ENCODE results near the gene RGS7. TPM values are rescaled to one million over a fixed set of nuclear protein-coding genes. Genes with fewer than 3 reads are reported as not detected.

Gene RGS7
- total RNA-seq, 1 donor from 2014 or later, result 1.9 TPM

GRCh38 chr1:240927821-240928220 is 429.2 kb downstream of the RGS7 start:
- H3K27ac Mint-ChIP-seq, result no peak overlapping the region

GRCh38 chr1:240925273-240925672 is 431.7 kb downstream of the RGS7 start:
- no peak overlapping the region for H3K4me3 Mint-ChIP-seq
- H3K27me3 Mint-ChIP-seq (ENCODE audit: low read depth), result no peaks in the 10 kb centered on the region
- TF ChIP-seq CTCF (IDR thresholded peaks at IDR 0.05; ENCODE audit: unreplicated experiment), result no peak
- H3K27ac Mint-ChIP-seq, result no peak overlapping the region
- no peaks in the 10 kb centered on the region for H3K4me1 Mint-ChIP-seq
- H3K9me3 Mint-ChIP-seq, result peaks cover 19% of the 10 kb centered on the region
- H3K36me3 Mint-ChIP-seq, result no peaks in the 10 kb centered on the region
- no peak for DNase-seq (ENCODE audit: low spot score in 2 of 2, unreplicated experiment in 2 of 2)

More at GRCh38 chr1:240927821-240928220, 429.2 kb downstream of the RGS7 start:
- Mint-ChIP-seq H3K4me3 (no peak overlapping the region), H3K36me3 (no peaks in the 10 kb centered on the region), H3K4me1 (no peaks in the 10 kb centered on the region), H3K9me3 (peaks cover 4% of the 10 kb centered on the region), H3K27me3 (ENCODE audit: low read depth) (no peaks in the 10 kb centered on the region)
- TF ChIP-seq CTCF (IDR thresholded peaks at IDR 0.05; ENCODE audit: unreplicated experiment), result no peak
- DNase-seq (ENCODE audit: low spot score in 2 of 2, unreplicated experiment in 2 of 2), result no peak

- no peak for DNase-seq (ENCODE audit: low spot score in 2 of 2, unreplicated experiment in 2 of 2)
- Mint-ChIP-seq H3K27me3 (ENCODE audit: low read depth) (no peaks in the 10 kb centered on the region), H3K4me3 (no peak overlapping the region), H3K9me3 (peaks cover 23% of the 10 kb centered on the region), H3K27ac (no peak overlapping the region), H3K36me3 (no peaks in the 10 kb centered on the region), H3K4me1 (peaks cover 5% of the 10 kb centered on the region)
- no peak for TF ChIP-seq CTCF (IDR thresholded peaks at IDR 0.05; ENCODE audit: unreplicated experiment)
Observed at GRCh38 chr1:240917976-240918375, 439.0 kb downstream of the RGS7 start.

GRCh38 chr1:240914506-240914905 is 442.5 kb downstream of the RGS7 start:
- no peak overlapping the region for H3K4me3 Mint-ChIP-seq
- peaks cover 8% of the 10 kb centered on the region for H3K4me1 Mint-ChIP-seq
- TF ChIP-seq CTCF (IDR thresholded peaks at IDR 0.05; ENCODE audit: unreplicated experiment), result no peak
- no peak overlapping the region for H3K27ac Mint-ChIP-seq
- no peaks in the 10 kb centered on the region for H3K27me3 Mint-ChIP-seq (ENCODE audit: low read depth)
- no peak for DNase-seq (ENCODE audit: low spot score in 2 of 2, unreplicated experiment in 2 of 2)
- H3K9me3 Mint-ChIP-seq, result peaks cover under 1% of the 10 kb centered on the region
- H3K36me3 Mint-ChIP-seq, result no peaks in the 10 kb centered on the region

GRCh38 chr1:240912821-240913220 is 444.2 kb downstream of the RGS7 start:
- no peaks in the 10 kb centered on the region for H3K9me3 Mint-ChIP-seq
- DNase-seq (ENCODE audit: low spot score in 2 of 2, unreplicated experiment in 2 of 2), result no peak
- no peak overlapping the region for H3K4me3 Mint-ChIP-seq
- peaks cover 4% of the 10 kb centered on the region for H3K4me1 Mint-ChIP-seq
- H3K27ac Mint-ChIP-seq, result no peak overlapping the region
- no peaks in the 10 kb centered on the region for H3K36me3 Mint-ChIP-seq
- H3K27me3 Mint-ChIP-seq (ENCODE audit: low read depth), result no peaks in the 10 kb centered on the region
- TF ChIP-seq CTCF (IDR thresholded peaks at IDR 0.05; ENCODE audit: unreplicated experiment), result no peak

All from mesothelial cell of epicardium (in vitro differentiated cells).